ENCODE data around the gene KCNH8.

DNA sequence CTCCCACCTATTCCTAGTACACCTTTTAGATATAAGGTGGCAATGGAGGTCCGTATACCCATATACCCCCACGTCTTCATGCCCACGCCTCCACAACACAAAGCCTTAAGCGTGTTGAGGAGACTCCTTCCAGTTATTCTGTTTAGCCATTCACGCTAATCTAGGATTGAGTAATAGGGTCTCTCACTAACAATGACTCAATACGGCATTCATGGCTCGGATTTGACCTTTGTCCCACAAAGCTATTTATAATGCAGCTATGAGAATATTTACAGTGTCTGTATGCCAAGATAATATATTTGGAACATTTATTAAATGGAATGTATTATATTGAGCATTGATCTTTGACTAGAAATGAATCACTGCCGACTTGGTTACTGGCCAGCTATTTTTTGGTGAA lies 215.8 kb downstream of the KCNH8 start:
- TF ChIP-seq ARNTL (CRISPR knock-in tag; IDR thresholded peaks at IDR 0.05; ENCODE audit: borderline replicate concordance, low read depth), result no peak
- TF ChIP-seq ZFP3 (CRISPR knock-in tag; IDR thresholded peaks at IDR 0.05), result no peak
- TF ChIP-seq, protein P1, sequence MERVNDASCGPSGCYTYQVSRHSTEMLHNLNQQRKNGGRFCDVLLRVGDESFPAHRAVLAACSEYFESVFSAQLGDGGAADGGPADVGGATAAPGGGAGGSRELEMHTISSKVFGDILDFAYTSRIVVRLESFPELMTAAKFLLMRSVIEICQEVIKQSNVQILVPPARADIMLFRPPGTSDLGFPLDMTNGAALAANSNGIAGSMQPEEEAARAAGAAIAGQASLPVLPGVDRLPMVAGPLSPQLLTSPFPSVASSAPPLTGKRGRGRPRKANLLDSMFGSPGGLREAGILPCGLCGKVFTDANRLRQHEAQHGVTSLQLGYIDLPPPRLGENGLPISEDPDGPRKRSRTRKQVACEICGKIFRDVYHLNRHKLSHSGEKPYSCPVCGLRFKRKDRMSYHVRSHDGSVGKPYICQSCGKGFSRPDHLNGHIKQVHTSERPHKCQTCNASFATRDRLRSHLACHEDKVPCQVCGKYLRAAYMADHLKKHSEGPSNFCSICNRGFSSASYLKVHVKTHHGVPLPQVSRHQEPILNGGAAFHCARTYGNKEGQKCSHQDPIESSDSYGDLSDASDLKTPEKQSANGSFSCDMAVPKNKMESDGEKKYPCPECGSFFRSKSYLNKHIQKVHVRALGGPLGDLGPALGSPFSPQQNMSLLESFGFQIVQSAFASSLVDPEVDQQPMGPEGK (CRISPR knock-in tag; IDR thresholded peaks at IDR 0.05; ENCODE audit: borderline replicate concordance), result no peak
- TF ChIP-seq ZC3H10 (CRISPR knock-in tag; IDR thresholded peaks at IDR 0.05), result no peak
- TF ChIP-seq BACH2 (CRISPR knock-in tag; IDR thresholded peaks at IDR 0.05; ENCODE audit: borderline replicate concordance), result no peak
- no peak for TF ChIP-seq ZNF565 (CRISPR knock-in tag; conservative IDR thresholded peaks at IDR 0.05; ENCODE audit: low read depth)
- TF ChIP-seq, protein P2, sequence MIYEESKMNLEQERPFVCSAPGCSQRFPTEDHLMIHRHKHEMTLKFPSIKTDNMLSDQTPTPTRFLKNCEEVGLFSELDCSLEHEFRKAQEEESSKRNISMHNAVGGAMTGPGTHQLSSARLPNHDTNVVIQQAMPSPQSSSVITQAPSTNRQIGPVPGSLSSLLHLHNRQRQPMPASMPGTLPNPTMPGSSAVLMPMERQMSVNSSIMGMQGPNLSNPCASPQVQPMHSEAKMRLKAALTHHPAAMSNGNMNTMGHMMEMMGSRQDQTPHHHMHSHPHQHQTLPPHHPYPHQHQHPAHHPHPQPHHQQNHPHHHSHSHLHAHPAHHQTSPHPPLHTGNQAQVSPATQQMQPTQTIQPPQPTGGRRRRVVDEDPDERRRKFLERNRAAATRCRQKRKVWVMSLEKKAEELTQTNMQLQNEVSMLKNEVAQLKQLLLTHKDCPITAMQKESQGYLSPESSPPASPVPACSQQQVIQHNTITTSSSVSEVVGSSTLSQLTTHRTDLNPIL (CRISPR knock-in tag; IDR thresholded peaks at IDR 0.05; ENCODE audit: low read depth), result no peak

Data from SK-N-SH treated with all-trans-retinoic acid at 6 μM for 48 hours (cell line).